ENCODE results near the gene UCN2.

- TF ChIP-seq POLR2A (IDR thresholded peaks at IDR 0.05): no peak
- TF ChIP-seq, protein P1, sequence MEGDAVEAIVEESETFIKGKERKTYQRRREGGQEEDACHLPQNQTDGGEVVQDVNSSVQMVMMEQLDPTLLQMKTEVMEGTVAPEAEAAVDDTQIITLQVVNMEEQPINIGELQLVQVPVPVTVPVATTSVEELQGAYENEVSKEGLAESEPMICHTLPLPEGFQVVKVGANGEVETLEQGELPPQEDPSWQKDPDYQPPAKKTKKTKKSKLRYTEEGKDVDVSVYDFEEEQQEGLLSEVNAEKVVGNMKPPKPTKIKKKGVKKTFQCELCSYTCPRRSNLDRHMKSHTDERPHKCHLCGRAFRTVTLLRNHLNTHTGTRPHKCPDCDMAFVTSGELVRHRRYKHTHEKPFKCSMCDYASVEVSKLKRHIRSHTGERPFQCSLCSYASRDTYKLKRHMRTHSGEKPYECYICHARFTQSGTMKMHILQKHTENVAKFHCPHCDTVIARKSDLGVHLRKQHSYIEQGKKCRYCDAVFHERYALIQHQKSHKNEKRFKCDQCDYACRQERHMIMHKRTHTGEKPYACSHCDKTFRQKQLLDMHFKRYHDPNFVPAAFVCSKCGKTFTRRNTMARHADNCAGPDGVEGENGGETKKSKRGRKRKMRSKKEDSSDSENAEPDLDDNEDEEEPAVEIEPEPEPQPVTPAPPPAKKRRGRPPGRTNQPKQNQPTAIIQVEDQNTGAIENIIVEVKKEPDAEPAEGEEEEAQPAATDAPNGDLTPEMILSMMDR (IDR thresholded peaks at IDR 0.05): no peak
Measured at GRCh38 chr3:48553886-48554845, 9.4 kb downstream of the UCN2 start.
